Tibial nerve (tissue), 4 donors: ENCODE data around the gene MTUS2. TPM values are rescaled to one million over a fixed set of nuclear protein-coding genes. Genes with fewer than 3 reads are reported as not detected.

Experiments used
- DNase-seq, 2 donors: peaks; one replicate each; pipeline ENCODE4 v3.0.0-alpha.2; 2019; ENCODE audit warnings: low spot score in 2 of 2
- H3K27ac ChIP-seq, 4 donors: fragments of 200-600 bp; sonication (generic) in 3 of 4; one replicate each; pipeline ENCODE4 v1.5.1; 2017 to 2019; ENCODE audit warnings: mild to moderate bottlenecking in 1 of 4
- H3K27me3 ChIP-seq, 2 donors: fragments of 200-600 bp; sonication (generic) in 1 of 2; one replicate each; pipeline versions ENCODE4 v1.5.1 to v1.6.0; 2017 to 2019
- H3K36me3 ChIP-seq, 3 donors: fragments of 200-600 bp; sonication (generic); one replicate each; pipeline ENCODE4 v1.5.1; 2018 to 2019
- H3K4me1 ChIP-seq, 4 donors: fragments of 200-600 bp; sonication (generic) in 3 of 4; one replicate each; pipeline ENCODE4 v1.5.1; 2017 to 2019
- H3K4me3 ChIP-seq, 4 donors: fragments of 200-600 bp; sonication (generic) in 3 of 4; one replicate each; pipeline ENCODE4 v1.5.1; 2017 to 2019; ENCODE audit warnings: mild to moderate bottlenecking in 1 of 4, moderate library complexity in 1 of 4
- H3K9me3 ChIP-seq, 4 donors: fragments of 200-600 bp; sonication (generic) in 3 of 4; one replicate each; pipeline ENCODE4 v1.5.1; 2017 to 2019
- EP300 ChIP-seq, 2 donors: sonication (generic); formaldehyde crosslinking; IDR thresholded peaks; one replicate each; pipeline ENCODE4 v1.6.1; 2017; ENCODE audit warnings: antibody characterized with exemption in 2 of 2, mild to moderate bottlenecking in 1 of 2
- POLR2A ChIP-seq, 2 donors: fragments of 450-650 bp; IDR thresholded peaks; one replicate each; pipeline ENCODE4 v1.6.1; 2017; ENCODE audit warnings: antibody characterized with exemption in 2 of 2, mild to moderate bottlenecking in 2 of 2, moderate library complexity in 2 of 2
- WGBS, 2 donors: methylation state at CpG; one replicate each; pipeline ENCODE4 v1.1.5; 2018; 5-methylcytosine and 5-hydroxymethylcytosine counted together
- total RNA-seq, 4 donors: library from RNA; depleted of rRNA; stranded (reverse); fragments of >200 nt; gene quantifications; one replicate each; pipeline ENCODE4 v1.1.0, GENCODE V29; 2016
- TF ChIP-seq, protein P1 (sequence below), 5 experiments: fragments of 200-600 bp in 3 of 5; fragments of 450-650 bp in 2 of 5; sonication (generic) in 3 of 5; IDR thresholded peaks; one replicate each; pipeline ENCODE4 v1.5.1; 2016 to 2019; ENCODE audit warnings: antibody characterized with exemption in 5 of 5, mild to moderate bottlenecking in 3 of 5, moderate library complexity in 2 of 5

Gene MTUS2
- total RNA-seq, 4 donors from 2014 or later: 0.20 TPM; not detected in 3

- DNase-seq: no peak
- Histone ChIP-seq H3K4me3 (no peak overlapping the region), H3K9me3 (peaks cover 0 to under 1% (median 0%) of the 10 kb centered on the region in 4 donors), H3K36me3 (no peaks in the 10 kb centered on the region), H3K4me1 (no peaks in the 10 kb centered on the region), H3K27ac (no peak overlapping the region), H3K27me3 (no peaks in the 10 kb centered on the region)
- TF ChIP-seq, protein P1, sequence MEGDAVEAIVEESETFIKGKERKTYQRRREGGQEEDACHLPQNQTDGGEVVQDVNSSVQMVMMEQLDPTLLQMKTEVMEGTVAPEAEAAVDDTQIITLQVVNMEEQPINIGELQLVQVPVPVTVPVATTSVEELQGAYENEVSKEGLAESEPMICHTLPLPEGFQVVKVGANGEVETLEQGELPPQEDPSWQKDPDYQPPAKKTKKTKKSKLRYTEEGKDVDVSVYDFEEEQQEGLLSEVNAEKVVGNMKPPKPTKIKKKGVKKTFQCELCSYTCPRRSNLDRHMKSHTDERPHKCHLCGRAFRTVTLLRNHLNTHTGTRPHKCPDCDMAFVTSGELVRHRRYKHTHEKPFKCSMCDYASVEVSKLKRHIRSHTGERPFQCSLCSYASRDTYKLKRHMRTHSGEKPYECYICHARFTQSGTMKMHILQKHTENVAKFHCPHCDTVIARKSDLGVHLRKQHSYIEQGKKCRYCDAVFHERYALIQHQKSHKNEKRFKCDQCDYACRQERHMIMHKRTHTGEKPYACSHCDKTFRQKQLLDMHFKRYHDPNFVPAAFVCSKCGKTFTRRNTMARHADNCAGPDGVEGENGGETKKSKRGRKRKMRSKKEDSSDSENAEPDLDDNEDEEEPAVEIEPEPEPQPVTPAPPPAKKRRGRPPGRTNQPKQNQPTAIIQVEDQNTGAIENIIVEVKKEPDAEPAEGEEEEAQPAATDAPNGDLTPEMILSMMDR (IDR thresholded peaks at IDR 0.05): no peak
- TF ChIP-seq EP300 (IDR thresholded peaks at IDR 0.05) (no peak), POLR2A (IDR thresholded peaks at IDR 0.05) (no peak)
- 0 to 33% methylated on average over 1 of the region's 1 CpG for WGBS, 2 donors
These were observed 559.7 kb downstream of the MTUS2 start for GRCh38 chr13:29379865-29380264.

DNA sequence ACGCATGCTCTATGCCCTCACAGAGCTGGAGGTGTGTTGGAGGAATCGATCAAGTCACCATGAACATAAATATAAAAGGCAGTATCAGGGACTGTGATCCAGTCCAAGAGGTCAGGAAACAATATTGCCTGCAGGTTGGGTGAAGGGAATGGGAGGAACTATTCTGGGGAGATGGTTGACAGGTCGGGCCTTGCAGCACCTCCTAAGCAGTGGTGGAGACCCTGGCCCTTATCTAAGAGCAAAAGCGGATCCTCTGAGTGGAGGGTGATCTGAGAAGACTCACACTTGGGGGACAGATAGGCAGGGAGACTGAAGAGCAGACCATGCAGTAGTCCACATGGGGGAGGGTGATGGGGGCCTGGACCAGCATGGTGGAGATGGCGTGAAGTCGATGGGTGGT is 561.9 kb downstream of the MTUS2 start:
- TF ChIP-seq EP300 (IDR thresholded peaks at IDR 0.05) (no peak), POLR2A (IDR thresholded peaks at IDR 0.05) (no peak)
- TF ChIP-seq, protein P1 (IDR thresholded peaks at IDR 0.05): no peak
- 92 to 94% methylated on average over 6 of the region's 6 CpGs for WGBS, 2 donors
- Histone ChIP-seq H3K4me3 (no peak overlapping the region), H3K4me1 (no peaks in the 10 kb centered on the region), H3K27ac (no peak overlapping the region), H3K27me3 (no peaks in the 10 kb centered on the region), H3K9me3 (no peaks in the 10 kb centered on the region), H3K36me3 (no peaks in the 10 kb centered on the region)
- no peak for DNase-seq

GRCh38 chr13:29383476-29383875 is 563.3 kb downstream of the MTUS2 start:
- no peaks in the 10 kb centered on the region for H3K27me3 ChIP-seq
- H3K4me1 ChIP-seq: no peaks in the 10 kb centered on the region
- no peak overlapping the region for H3K27ac ChIP-seq
- TF ChIP-seq, protein P1 (IDR thresholded peaks at IDR 0.05): no peak
- TF ChIP-seq EP300 (IDR thresholded peaks at IDR 0.05): no peak
- TF ChIP-seq POLR2A (IDR thresholded peaks at IDR 0.05): no peak
- no peaks in the 10 kb centered on the region for H3K9me3 ChIP-seq
- H3K36me3 ChIP-seq: no peaks in the 10 kb centered on the region
- DNase-seq: no peak
- no peak overlapping the region for H3K4me3 ChIP-seq
- WGBS, 2 donors: 69 to 87% methylated on average over 5 of the region's 5 CpGs

GRCh38 chr13:29384466-29384865 is 564.3 kb downstream of the MTUS2 start:
- TF ChIP-seq POLR2A (IDR thresholded peaks at IDR 0.05): no peak
- TF ChIP-seq, protein P1 (IDR thresholded peaks at IDR 0.05): no peak
- no peak for TF ChIP-seq EP300 (IDR thresholded peaks at IDR 0.05)
- no peak for DNase-seq
- Histone ChIP-seq H3K9me3 (no peaks in the 10 kb centered on the region), H3K27ac (no peak overlapping the region), H3K4me1 (no peaks in the 10 kb centered on the region), H3K27me3 (no peaks in the 10 kb centered on the region), H3K4me3 (no peak overlapping the region), H3K36me3 (no peaks in the 10 kb centered on the region)
- 24 to 38% methylated on average over 3 of the region's 3 CpGs for WGBS, 2 donors

DNA sequence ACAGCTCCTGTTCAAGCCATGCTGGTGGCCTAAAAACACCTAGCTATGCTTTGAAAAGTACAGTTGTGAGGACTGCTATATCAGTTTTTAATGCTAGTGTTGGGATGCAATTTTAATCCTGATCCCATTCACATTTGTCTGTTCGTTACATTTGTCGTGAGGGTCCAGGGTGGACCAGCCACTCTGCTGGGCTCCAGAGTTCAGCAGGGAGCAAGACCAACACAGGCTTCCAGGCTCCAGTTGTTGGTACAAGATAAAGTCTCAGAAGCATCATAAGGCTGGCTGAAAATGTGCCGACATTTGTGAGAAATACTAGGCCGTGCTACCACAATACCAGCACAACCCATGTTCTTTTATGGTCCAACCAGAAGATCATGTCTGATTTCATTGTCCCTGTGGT is 564.7 kb downstream of the MTUS2 start:
- Histone ChIP-seq H3K9me3 (no peaks in the 10 kb centered on the region), H3K36me3 (no peaks in the 10 kb centered on the region), H3K27me3 (no peaks in the 10 kb centered on the region), H3K4me3 (no peak overlapping the region), H3K27ac (no peak overlapping the region), H3K4me1 (no peaks in the 10 kb centered on the region)
- DNase-seq: no peak
- TF ChIP-seq POLR2A (IDR thresholded peaks at IDR 0.05) (no peak), EP300 (IDR thresholded peaks at IDR 0.05) (no peak)
- TF ChIP-seq, protein P1 (IDR thresholded peaks at IDR 0.05): no peak
- 73 to 90% methylated on average over 4 of the region's 4 CpGs for WGBS, 2 donors
